ENCODE measurements around the gene INPP4A. TPM values are rescaled to one million over a fixed set of nuclear protein-coding genes. Genes with fewer than 3 reads are reported as not detected.

The INPP4A gene
- total and polyA plus RNA-seq, 8 donors: 4.0 to 13.4 (median 7.3) TPM

DNA sequence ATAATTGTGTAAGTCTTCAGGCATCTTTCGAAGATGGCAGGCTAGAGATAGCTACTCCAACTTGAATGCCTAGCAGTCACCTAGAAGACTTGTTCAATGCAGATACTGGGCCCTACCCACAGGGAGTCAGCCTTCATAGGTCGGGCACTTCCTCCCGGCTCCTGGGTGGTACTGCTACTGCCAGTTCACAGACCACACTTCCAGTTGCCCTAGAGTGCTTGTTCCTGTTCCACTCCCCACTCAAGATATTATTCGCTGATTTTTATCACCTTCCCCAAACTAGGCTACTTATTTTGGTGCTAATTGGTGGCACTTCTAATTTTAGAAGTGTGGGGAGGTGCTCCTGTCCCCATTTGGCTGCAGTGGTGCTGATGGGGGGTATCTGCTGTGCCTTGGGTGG is 34.2 kb downstream of the INPP4A start:
- FAIRE-seq: no peak

DNA sequence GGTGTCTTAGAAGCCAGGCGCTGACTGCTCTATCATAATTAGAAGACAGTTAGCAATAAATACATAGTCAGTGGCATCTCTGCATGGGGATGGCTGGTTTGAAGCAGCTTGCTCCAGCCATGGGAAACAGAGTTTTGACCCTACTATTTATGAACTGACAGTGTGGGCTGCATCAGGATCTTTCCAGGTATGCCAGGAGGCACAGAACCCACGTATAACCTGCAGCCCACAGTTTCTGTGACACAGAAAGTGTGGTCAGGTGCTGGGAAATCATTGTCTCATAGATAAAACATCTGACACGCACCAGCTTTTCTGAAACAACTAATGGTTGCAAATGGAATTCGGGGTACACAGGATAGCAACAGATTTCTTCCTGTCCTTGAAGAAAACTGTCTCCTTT is 34.7 kb downstream of the INPP4A start:
- peak overlapping the region in 2 of 4 donors; percentile 16 to 69 for H3K27ac ChIP-seq
- H3K27me3 ChIP-seq: no peaks in the 10 kb centered on the region
- 59% methylated on average over 4 of the region's 4 CpGs for WGBS, 2 donors
- ATAC-seq: no peak
- H3K4me3 ChIP-seq: no peak overlapping the region
- intact Hi-C loops (cut with DNase I): no loop called here
- peaks cover 4 to 22% (median 20%) of the 10 kb centered on the region in 3 donors for H3K4me1 ChIP-seq
- FAIRE-seq: no peak
- TF ChIP-seq, protein P1, sequence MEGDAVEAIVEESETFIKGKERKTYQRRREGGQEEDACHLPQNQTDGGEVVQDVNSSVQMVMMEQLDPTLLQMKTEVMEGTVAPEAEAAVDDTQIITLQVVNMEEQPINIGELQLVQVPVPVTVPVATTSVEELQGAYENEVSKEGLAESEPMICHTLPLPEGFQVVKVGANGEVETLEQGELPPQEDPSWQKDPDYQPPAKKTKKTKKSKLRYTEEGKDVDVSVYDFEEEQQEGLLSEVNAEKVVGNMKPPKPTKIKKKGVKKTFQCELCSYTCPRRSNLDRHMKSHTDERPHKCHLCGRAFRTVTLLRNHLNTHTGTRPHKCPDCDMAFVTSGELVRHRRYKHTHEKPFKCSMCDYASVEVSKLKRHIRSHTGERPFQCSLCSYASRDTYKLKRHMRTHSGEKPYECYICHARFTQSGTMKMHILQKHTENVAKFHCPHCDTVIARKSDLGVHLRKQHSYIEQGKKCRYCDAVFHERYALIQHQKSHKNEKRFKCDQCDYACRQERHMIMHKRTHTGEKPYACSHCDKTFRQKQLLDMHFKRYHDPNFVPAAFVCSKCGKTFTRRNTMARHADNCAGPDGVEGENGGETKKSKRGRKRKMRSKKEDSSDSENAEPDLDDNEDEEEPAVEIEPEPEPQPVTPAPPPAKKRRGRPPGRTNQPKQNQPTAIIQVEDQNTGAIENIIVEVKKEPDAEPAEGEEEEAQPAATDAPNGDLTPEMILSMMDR (IDR thresholded peaks at IDR 0.05): no peak
- no peak for DNase-seq
- no peaks in the 10 kb centered on the region for H3K36me3 ChIP-seq
- no peaks in the 10 kb centered on the region for H3K9me3 ChIP-seq

More for the DNA sequence above, 34.2 kb downstream of the INPP4A start:
- Histone ChIP-seq H3K4me1 (peaks cover 4 to 22% (median 20%) of the 10 kb centered on the region in 3 donors), H3K4me3 (no peak overlapping the region), H3K27ac (no peak overlapping the region), H3K27me3 (no peaks in the 10 kb centered on the region), H3K9me3 (no peaks in the 10 kb centered on the region), H3K36me3 (no peaks in the 10 kb centered on the region)
- no peak for DNase-seq
- ATAC-seq: no peak
- intact Hi-C loops (cut with DNase I): no loop called here
- 86 to 90% methylated on average over 4 of the region's 4 CpGs for WGBS, 2 donors
- TF ChIP-seq, protein P1 (IDR thresholded peaks at IDR 0.05): no peak

DNA sequence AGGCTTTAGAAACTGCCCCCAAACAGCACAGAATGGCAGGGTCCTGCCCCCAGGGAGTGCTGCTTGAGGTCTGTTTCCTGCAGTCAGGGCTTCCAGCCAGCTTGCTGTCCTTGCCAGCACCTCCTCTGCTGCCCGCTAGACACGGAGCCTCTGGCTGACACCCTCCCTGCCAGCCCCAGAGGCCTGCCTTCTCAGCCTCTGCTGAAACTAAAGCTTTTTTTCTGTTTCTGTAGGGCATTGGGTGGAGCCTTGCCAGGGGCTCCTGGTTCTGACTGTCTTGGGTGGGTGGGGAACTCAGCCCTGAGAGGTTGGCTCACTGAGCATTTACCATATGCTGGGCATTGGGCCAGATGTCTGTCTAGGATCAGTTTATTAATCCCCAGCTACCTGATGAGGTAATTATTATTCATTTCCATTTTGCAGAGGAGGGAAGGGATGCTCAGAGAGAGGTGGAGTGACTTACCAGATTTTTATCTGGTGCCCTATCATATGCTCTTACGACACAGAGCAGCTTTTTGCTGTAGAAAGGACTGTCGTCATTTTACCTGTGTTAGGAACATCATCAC is 35.4 kb downstream of the INPP4A start:
- TF ChIP-seq, protein P1 (IDR thresholded peaks at IDR 0.05): no peak
- Histone ChIP-seq H3K27me3 (no peaks in the 10 kb centered on the region), H3K27ac (peak overlapping the region in 2 of 4 donors; percentile 16 to 69), H3K36me3 (no peaks in the 10 kb centered on the region), H3K4me3 (no peak overlapping the region), H3K9me3 (no peaks in the 10 kb centered on the region), H3K4me1 (peaks cover 4 to 22% (median 20%) of the 10 kb centered on the region in 3 donors)
- 26 to 30% methylated on average over 4 of the region's 4 CpGs for WGBS, 2 donors
- no peak for FAIRE-seq
- ATAC-seq: peak; percentile 82 to 92 (median 87)
- intact Hi-C loops (cut with DNase I): no loop called here
- peak; percentile 55 to 90 (median 72) for DNase-seq

DNA sequence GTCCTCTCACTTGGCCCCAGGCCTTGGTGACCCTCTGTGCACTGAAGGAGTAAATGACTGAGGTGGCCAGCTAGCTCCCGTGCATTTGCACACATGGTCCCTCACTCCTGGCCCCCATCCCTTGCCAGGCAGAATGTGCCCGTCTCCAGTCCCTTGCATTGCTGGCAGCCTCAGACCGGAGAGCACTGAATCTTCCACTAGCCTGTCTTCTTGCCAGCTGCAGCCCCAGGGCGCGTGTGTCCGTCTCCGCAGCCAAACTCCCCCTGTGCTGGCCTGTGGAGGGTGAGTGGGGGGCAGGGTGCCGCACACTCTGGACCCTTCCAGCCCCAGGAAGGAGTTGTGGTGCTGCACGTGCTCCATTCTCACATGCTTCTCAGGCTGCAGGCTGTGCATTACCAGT is 35.9 kb downstream of the INPP4A start:
- no peak overlapping the region for H3K4me3 ChIP-seq
- H3K36me3 ChIP-seq: no peaks in the 10 kb centered on the region
- H3K9me3 ChIP-seq: no peaks in the 10 kb centered on the region
- intact Hi-C loops (cut with DNase I): no loop called here
- no peak for FAIRE-seq
- no peak for DNase-seq
- no peak for ATAC-seq
- peak overlapping the region in 2 of 4 donors; percentile 16 to 69 for H3K27ac ChIP-seq
- H3K27me3 ChIP-seq: no peaks in the 10 kb centered on the region
- peaks cover 0 to 22% (median 20%) of the 10 kb centered on the region in 3 donors for H3K4me1 ChIP-seq
- TF ChIP-seq, protein P1 (IDR thresholded peaks at IDR 0.05): no peak
- 62 to 72% methylated on average over 9 of the region's 9 CpGs for WGBS, 2 donors

DNA sequence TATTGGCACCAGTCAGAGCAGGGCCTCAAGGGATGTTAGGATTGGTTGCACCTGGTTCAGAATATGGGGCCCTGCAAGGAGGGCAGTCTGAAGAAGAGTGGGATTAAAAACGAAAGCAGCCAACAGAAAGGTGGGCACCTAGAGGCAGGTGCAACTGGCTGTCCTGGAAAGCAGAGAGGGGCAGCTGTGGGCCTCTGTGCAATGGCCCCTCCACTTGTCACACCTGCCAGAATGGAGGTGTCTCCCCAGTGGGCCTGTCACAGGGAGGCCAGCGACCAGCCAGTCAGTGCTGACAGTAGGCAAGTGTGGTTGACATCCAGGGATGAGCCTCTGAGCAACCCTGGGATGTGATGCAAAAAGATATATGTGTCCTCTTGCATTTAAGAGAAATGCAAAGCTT is 37.7 kb downstream of the INPP4A start:
- no peak for DNase-seq
- no peak overlapping the region for H3K4me3 ChIP-seq
- H3K27me3 ChIP-seq: no peaks in the 10 kb centered on the region
- FAIRE-seq: no peak
- peaks cover 0 to 19% (median 19%) of the 10 kb centered on the region in 3 donors for H3K4me1 ChIP-seq
- H3K27ac ChIP-seq: no peak overlapping the region
- intact Hi-C loops (cut with DNase I): no loop called here
- no peaks in the 10 kb centered on the region for H3K9me3 ChIP-seq
- no peaks in the 10 kb centered on the region for H3K36me3 ChIP-seq
- WGBS, 2 donors: 79 to 81% methylated on average over 2 of the region's 2 CpGs
- ATAC-seq: no peak
- TF ChIP-seq, protein P1 (IDR thresholded peaks at IDR 0.05): no peak

Data from pancreas (tissue), 10 donors.